Sigmoid colon (tissue), 7 donors: ENCODE results near the gene SLC25A4. TPM values are rescaled to one million over a fixed set of nuclear protein-coding genes. Genes with fewer than 3 reads are reported as not detected.

ENCODE experiments used
- DNase-seq: peaks from one replicate; pipeline ENCODE4 v3.0.0-alpha.2; 2019
- H3K27ac ChIP-seq, 4 donors: fragments of 200-600 bp; sonication (generic); one replicate each; pipeline ENCODE4 v1.5.1; 2016 to 2019; ENCODE audit warnings: mild to moderate bottlenecking in 1 of 4
- H3K27me3 ChIP-seq, 3 donors: fragments of 200-600 bp; sonication (generic); one replicate each; pipeline ENCODE4 v1.5.1; 2019; ENCODE audit warnings: mild to moderate bottlenecking in 1 of 3
- H3K36me3 ChIP-seq, 4 donors: fragments of 200-600 bp; sonication (generic); one replicate each; pipeline ENCODE4 v1.5.1; 2016 to 2019
- H3K4me1 ChIP-seq, 4 donors: fragments of 200-600 bp; sonication (generic); one replicate each; pipeline ENCODE4 v1.5.1; 2017 to 2019
- H3K4me3 ChIP-seq, 4 donors: fragments of 200-600 bp; sonication (generic); one replicate each; pipeline ENCODE4 v1.5.1; 2017 to 2019; ENCODE audit warnings: mild to moderate bottlenecking in 2 of 4, moderate library complexity in 1 of 4
- H3K9me3 ChIP-seq, 4 donors: fragments of 200-600 bp in 3 of 4; sonication (generic) in 3 of 4; one replicate each; pipeline versions ENCODE4 v1.5.1 to v1.6.1; 2013 to 2019
- CTCF ChIP-seq, 4 experiments: fragments of 450-650 bp in 3 of 4; fragments of 200-600 bp in 1 of 4; IDR thresholded peaks; one replicate each; pipeline ENCODE4 v1.5.1; 2016 to 2019; ENCODE audit warnings: antibody characterized with exemption in 4 of 4, mild to moderate bottlenecking in 3 of 4, moderate library complexity in 2 of 4
- EP300 ChIP-seq, 4 donors: sonication (generic); formaldehyde crosslinking; IDR thresholded peaks; one replicate each; pipeline ENCODE4 v1.6.1; 2017; ENCODE audit warnings: antibody characterized with exemption in 4 of 4
- POLR2A ChIP-seq, 2 donors: fragments of 450-650 bp; IDR thresholded peaks; one replicate each; pipeline ENCODE4 v1.6.1; 2016; ENCODE audit warnings: antibody characterized with exemption in 2 of 2, mild to moderate bottlenecking in 2 of 2, moderate library complexity in 2 of 2
- POLR2AphosphoS5 ChIP-seq, 4 donors: sonication (generic); formaldehyde crosslinking; IDR thresholded peaks; one replicate each; pipeline ENCODE4 v1.6.1; 2017; ENCODE audit warnings: antibody characterized with exemption in 4 of 4
- WGBS, 2 donors: extraction: QIAGEN DNeasy Blood & Tissue Kit; methylation state at CpG; one replicate each; pipeline ENCODE4 v1.1.7; 2013; 5-methylcytosine and 5-hydroxymethylcytosine counted together
- intact Hi-C: fragments of 100-400 bp; cut with DNase I; formaldehyde crosslinking; loops from one replicate; pipeline ENCODE4 v1.15.1; 2023
- polyA plus RNA-seq, 3 donors: library from polyadenylated mRNA; stranded (reverse); fragments of 200-250 nt; gene quantifications; one replicate each; pipeline ENCODE4 v1.2.3, GENCODE V29; 2013
- total RNA-seq, 4 donors: library from RNA; depleted of rRNA; stranded (reverse); fragments of >200 nt; gene quantifications; one replicate each; pipeline ENCODE4 v1.1.0, GENCODE V29; 2016
- donor health status: healthy with polysubstance abuse.
- donor health status: Bipolar disorder and iron deficiency.
- donor health status: healthy.

SLC25A4 gene
- total and polyA plus RNA-seq, 7 donors: 22.9 to 127 (median 89.1) TPM

GRCh38 chr4:185122681-185123345 is 20.3 kb upstream of the SLC25A4 start:
- Histone ChIP-seq H3K36me3 (no peaks in the 10 kb centered on the region), H3K4me3 (no peak overlapping the region), H3K27ac (no peak overlapping the region), H3K9me3 (no peaks in the 10 kb centered on the region), H3K4me1 (peaks cover 0 to 9% (median 7%) of the 10 kb centered on the region in 4 donors), H3K27me3 (no peaks in the 10 kb centered on the region)
- DNase-seq: no peak
- WGBS, 2 donors: 70 to 77% methylated on average over 6 of the region's 6 CpGs
- no peak for TF ChIP-seq POLR2AphosphoS5 (IDR thresholded peaks at IDR 0.05)
- intact Hi-C loops: no loop called here

GRCh38 chr4:185124006-185124405 is 19.1 kb upstream of the SLC25A4 start:
- intact Hi-C loops: no loop called here
- no peaks in the 10 kb centered on the region for H3K27me3 ChIP-seq
- no peak overlapping the region for H3K27ac ChIP-seq
- no peak overlapping the region for H3K4me3 ChIP-seq
- no peaks in the 10 kb centered on the region for H3K36me3 ChIP-seq
- no peak for DNase-seq
- peaks cover 0 to 20% (median 13%) of the 10 kb centered on the region in 4 donors for H3K4me1 ChIP-seq
- H3K9me3 ChIP-seq: no peaks in the 10 kb centered on the region
- 41 to 66% methylated on average over 3 of the region's 3 CpGs for WGBS, 2 donors
- TF ChIP-seq EP300 (IDR thresholded peaks at IDR 0.05) (no peak), POLR2AphosphoS5 (IDR thresholded peaks at IDR 0.05) (no peak), CTCF (IDR thresholded peaks at IDR 0.05) (no peak), POLR2A (IDR thresholded peaks at IDR 0.05) (no peak)

GRCh38 chr4:185127021-185127925 is 15.8 kb upstream of the SLC25A4 start:
- H3K9me3 ChIP-seq: no peaks in the 10 kb centered on the region
- intact Hi-C loops: loop anchor here (1.0 kb wide), 1 partner anchor 15 kb away; no protein-coding TSS in a partner anchor
- peak overlapping the region; percentile 53 to 67 (median 58) for H3K4me3 ChIP-seq
- H3K4me1 ChIP-seq: peaks cover 0 to 23% (median 14%) of the 10 kb centered on the region in 4 donors
- peak overlapping the region in 2 of 4 donors; percentile 43 to 89 for H3K27ac ChIP-seq
- H3K36me3 ChIP-seq: no peaks in the 10 kb centered on the region
- DNase-seq: no peak
- WGBS, 2 donors: 10 to 11% methylated on average over 64 of the region's 64 CpGs
- TF ChIP-seq CTCF (IDR thresholded peaks at IDR 0.05): no peak
- TF ChIP-seq POLR2A (IDR thresholded peaks at IDR 0.05): no peak
- no peak for TF ChIP-seq EP300 (IDR thresholded peaks at IDR 0.05)
- no peak for TF ChIP-seq POLR2AphosphoS5 (IDR thresholded peaks at IDR 0.05)
- H3K27me3 ChIP-seq: no peaks in the 10 kb centered on the region

- Histone ChIP-seq H3K36me3 (no peaks in the 10 kb centered on the region), H3K9me3 (no peaks in the 10 kb centered on the region), H3K27ac (peak overlapping the region; percentile 11 to 89 (median 53)), H3K4me3 (peak overlapping the region; percentile 53 to 67 (median 58)), H3K4me1 (peaks cover 0 to 23% (median 14%) of the 10 kb centered on the region in 4 donors), H3K27me3 (no peaks in the 10 kb centered on the region)
- WGBS, 2 donors: 1 to 2% methylated on average over 74 of the region's 74 CpGs
- TF ChIP-seq POLR2AphosphoS5 (IDR thresholded peaks at IDR 0.05) (no peak), EP300 (IDR thresholded peaks at IDR 0.05) (no peak), CTCF (IDR thresholded peaks at IDR 0.05) (no peak), POLR2A (IDR thresholded peaks at IDR 0.05) (no peak)
- no peak for DNase-seq
- intact Hi-C loops: no loop called here
These were observed 14.6 kb upstream of the SLC25A4 start for GRCh38 chr4:185128272-185129119.
